HG02678 (cell line): ENCODE results near the gene CSNK1G3.

Experiments used
- ATAC-seq: cut with Tn5 transposase; IDR thresholded peaks from one replicate; pipeline ENCODE4 v1.9.1; 2021; ENCODE audit warnings: mild to moderate bottlenecking, moderate library complexity; ENCODE audit not compliant: unreplicated experiment

Gene CSNK1G3

DNA sequence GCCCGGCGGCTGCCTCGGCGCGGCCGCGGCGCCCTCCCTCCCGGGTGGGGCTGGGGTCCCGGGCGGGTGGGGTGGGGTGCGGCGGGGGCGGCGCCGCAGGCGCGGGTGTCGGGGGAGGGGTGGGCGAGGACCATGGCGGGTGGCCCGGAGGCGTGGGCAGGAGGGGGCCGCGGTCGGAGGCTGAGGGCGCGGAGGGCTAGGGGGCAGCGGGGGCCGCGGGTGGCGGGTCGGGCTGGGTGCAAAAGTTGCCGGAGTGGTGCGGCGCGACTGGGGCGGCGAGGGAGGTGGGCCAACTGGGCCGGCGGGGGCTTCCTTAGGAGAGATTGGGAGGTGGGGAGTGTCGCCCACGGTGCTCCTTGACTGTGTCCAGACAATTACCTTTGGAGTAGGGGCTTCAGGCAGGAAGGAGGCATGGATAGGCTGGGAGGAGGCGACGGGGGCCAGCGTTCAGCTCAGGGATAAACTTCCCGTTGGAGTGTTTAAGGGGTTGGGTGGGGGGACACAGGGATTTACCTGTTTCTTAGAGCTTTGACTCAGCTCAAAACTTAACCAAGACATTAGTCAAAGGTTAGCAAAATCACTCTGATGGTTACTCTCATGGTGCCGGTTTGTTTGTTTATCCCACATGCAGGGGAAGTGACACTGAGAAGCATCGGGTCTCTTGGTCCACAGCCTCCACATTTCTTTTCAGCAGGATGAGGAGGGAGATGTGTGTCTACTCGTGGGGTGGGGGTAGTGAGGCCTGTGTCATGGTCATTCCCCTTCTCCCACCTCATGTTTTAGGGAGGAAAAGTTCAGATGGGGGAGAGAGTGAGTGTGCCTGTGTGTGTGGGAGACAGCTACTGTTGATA lies 859 bp downstream of the CSNK1G3 start:
- peak; percentile 31 for ATAC-seq

DNA sequence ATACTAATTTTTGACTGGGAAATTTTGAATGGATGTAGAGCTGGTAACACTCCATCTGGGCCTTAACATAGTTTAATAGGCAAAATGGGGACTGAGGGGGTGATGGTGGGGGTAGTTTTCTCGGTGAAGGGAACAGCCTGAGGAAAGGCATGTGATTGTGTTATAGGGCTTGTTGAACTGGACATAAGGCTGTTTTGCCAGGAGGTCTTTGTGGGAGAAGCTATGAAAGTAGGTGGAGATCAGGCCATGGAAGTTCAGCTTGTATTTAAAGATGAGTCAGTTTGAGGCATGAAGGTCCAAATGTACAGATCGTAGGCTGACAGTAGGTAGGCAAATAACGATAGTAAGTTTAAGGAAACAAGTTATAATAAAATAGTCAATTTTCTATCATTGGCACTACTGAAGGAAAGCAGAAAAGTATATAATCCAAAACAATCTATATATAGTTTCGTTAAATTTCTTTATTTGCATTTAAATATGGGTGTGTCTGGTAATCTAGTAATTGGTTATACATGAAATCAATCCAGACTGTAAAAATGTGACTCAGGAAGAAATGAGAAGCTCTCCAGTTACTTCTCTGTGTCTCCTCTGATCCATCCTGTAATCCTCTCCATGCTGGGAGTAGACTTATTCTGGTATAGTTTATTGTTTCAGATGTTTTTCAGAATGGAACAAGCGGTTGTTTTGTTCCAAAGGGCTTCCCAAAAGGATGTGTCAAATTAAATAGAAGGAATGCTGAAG lies 2.8 kb downstream of the CSNK1G3 start:
- no peak for ATAC-seq

DNA sequence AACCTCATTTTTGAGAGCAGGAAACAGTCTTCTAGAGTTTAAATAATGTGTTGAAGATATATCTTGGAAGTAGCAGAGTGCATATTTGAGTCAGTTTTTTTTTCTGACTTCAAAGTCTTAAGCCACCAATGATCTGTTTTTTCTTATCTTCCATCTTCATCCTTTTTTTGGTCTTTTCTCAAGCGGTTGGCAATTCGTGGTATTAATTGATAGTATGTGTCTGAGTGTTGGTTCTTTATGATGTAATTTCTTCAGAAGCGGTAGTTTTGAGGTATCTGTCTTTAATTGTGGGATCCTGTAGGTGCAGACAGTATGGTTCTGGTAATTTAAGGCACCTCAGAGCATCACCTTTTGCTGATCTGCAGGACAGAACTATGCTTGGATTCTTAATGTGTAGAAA lies 3.9 kb downstream of the CSNK1G3 start:
- ATAC-seq, result no peak

DNA sequence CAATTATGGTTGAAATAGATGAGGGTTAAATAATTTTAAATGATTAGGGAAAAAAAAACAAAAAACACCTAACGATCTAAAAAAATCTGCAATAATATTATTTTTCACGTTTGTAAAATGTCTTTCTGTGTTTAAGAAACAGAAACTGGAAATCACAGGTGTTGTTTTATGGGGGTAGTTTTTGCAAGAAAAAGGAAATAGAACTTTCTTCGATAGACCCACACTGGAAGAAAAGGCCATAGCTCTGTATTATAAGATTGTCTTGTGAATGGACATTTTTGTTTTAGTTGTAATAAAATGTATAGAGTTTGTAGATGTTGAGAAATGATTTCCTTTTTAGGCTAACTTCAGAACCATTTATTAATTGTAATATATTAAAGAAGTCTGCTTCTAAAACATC lies 5.5 kb downstream of the CSNK1G3 start:
- ATAC-seq, result no peak

DNA sequence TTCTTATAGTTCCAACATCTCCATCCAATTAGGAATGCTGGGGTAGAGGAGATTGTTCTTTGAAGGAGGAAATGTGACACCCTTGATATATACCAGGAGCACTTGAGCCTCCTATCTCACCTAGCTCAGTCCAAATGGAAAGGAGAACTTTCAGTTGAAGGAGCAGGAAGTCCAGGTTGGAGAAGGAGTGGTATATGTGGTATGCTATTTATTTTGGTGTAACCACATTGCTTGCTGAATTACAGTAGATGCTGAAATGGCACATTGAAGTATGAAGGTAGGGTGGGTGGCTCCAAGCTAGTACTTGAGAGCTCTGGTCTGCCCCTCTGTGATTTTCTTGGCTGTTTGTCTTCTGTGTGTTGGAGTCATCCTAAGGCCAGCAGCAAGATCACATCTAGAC lies 6.1 kb downstream of the CSNK1G3 start:
- ATAC-seq, result peak; percentile 34

DNA sequence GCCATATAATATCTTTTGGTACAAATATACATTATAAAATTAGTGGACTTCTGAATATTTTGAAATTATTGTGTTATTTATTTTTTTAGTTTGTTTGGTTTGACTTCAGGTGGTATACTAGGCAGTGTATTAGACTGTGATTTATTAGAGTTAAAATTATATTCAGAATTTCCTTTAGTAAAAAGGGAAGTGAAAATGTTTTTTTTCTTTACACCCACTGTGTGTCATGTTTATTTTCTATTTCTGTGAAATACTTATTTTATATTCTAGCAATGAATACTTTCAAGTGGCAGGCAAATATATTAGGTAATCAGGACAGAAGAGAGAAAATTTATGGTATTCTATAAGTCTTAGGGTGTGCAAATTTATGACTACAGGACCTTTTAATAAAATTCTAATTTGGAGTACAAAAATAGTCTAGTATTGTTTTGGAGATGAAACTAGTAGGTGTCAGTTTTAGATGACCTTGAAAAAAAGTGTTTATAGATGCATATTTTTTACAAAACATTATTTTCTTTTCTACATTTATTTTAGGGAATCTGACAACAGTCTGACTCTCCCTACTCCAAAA lies 8.8 kb downstream of the CSNK1G3 start:
- peak; percentile 64 for ATAC-seq

DNA sequence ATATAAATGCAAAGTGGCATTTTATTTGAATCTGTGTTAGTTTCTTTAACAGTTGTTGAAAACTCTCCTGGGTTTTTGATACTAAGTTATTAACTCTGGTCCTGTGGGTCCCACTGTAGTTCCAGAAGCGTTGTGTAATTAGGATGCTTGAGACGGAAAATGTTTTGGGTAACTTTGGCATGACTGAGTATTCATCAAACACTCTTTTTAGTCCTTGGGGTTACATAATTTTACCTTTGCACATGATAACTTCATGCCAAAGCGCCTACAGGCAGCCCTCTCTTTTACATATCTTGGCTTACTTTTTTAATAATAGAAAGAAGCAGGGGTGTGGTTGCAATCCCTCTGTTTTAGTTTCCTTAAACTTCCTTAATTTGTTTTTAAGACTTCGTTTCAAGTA lies 12.2 kb downstream of the CSNK1G3 start:
- ATAC-seq, result no peak

DNA sequence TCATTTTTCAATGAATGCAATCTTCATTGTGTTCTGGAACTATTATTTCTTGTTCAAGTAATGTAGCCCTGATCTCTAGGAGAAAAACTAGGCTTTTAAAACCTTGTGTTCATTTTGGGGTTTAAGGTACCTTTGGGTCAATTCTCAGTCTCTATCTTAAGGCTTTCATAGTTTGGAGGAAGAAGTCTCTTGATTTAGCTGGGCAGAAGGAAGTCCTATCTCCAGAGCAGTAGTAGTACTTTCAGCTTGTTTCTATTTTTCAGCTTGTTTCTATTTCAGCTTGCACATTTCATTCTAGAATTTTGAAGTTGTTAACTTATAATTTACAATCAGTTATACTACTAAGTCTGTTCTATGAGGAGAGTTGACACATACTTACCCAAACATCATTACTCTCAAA lies 15.2 kb downstream of the CSNK1G3 start:
- no peak for ATAC-seq

DNA sequence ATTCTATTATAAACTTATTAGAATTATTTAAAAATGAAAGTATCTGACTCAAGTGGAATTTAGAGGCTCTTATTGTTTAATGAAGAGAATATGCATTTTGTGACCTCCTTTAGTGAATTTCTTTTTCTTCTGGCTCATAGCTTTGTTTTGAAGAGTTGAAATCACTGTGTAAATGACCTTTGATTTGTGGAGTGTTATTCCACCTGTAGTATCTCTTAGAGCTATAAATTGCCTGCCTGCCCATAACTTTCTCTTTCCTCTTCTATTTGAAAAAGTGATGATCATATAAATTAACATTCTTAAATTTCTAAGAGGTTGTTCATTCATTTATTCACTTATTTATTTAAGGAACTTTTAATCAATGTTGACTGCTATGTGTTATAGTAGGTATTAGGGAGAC lies 16.1 kb downstream of the CSNK1G3 start:
- no peak for ATAC-seq

DNA sequence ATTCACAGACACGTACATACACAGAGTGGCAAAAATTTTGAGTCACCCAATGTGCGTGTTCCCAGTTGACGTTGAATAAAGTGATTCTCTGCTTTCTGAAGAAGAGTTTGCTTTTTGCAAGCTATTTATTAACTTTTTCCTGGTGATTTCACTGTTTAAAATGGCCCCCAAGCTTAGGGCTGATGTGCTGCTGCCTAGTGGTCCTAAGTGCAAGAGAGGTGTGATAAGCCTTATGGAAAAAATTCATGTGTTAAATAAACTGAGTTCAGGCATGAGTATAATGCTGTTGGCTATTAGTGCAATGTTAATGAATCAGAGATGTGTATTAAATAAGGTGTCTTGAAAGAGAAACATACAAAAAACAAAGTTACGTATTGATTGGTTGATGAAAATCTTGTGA lies 16.9 kb downstream of the CSNK1G3 start:
- no peak for ATAC-seq

DNA sequence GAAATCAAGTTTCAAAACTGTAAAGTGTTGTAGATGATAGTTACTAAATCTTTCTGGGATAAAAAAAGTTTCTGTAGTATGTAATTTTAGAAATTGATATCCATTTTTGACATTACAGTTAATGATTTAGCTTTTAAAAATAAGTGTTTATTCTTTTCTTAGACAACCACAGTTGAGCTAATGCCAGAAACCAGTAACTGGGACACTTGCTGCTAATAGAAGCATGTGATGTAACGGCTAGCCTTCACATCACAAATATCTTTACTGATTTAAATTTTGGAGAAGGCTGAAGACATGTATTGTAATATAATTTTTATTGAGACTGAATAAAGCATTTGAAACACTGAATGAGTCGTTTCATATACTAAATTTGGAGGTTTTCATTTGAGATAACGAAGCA lies 18.8 kb downstream of the CSNK1G3 start:
- ATAC-seq, result no peak

DNA sequence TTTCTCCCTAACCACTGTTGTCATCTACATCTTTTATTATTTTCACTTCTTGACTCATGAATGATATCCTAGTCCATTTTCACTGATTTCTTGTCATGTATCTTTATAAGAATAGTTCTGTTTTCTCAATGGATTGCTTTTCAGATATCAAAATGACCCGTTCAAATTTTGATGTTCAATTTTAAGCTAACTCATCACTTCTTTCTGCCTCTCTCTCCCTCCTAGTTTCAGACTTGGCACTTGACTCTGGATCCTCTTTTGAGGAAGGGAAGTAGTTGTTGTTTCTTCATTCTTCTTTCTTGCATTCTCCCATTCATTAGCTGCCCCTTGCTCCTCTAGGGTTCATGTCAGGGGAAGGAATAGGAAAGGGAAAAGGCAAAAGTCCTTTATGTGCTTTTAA lies 23.7 kb downstream of the CSNK1G3 start:
- no peak for ATAC-seq

DNA sequence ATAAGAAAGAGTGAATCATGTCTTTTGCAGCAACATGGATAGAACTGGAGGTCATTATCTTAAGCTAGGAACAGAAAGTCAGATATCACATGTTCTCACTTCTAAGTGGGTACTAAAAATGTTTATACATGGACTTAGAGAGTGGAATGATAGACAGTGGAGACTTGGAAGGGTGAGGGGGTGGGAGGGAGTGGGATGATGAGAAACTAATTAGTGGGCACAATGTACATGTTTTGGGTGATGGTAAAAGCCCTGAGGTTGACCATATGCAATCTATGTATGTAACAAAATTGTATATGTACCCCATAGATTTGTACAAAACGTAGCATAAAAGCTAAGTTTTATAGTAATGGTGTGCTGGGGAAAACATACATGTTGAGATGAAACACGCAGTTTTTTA lies 25.3 kb downstream of the CSNK1G3 start:
- ATAC-seq, result no peak

DNA sequence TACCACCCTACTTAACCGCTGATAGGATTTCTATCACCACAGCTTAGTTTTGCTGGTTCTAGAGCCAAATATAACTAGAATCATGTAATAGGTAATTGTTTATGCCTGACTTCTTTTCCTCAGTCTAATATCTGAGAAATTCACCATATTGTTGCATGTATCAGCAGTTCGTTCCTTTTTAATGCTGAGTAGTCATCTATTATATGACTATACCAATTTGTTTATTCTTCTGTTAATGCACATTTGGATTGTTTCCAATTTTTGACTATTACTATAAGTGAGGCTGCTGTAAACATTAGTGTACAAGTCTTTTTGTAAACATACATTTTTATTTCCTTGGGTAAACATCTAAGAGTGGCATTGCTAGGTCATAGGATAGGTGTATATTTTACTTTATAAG lies 25.9 kb downstream of the CSNK1G3 start:
- no peak for ATAC-seq

DNA sequence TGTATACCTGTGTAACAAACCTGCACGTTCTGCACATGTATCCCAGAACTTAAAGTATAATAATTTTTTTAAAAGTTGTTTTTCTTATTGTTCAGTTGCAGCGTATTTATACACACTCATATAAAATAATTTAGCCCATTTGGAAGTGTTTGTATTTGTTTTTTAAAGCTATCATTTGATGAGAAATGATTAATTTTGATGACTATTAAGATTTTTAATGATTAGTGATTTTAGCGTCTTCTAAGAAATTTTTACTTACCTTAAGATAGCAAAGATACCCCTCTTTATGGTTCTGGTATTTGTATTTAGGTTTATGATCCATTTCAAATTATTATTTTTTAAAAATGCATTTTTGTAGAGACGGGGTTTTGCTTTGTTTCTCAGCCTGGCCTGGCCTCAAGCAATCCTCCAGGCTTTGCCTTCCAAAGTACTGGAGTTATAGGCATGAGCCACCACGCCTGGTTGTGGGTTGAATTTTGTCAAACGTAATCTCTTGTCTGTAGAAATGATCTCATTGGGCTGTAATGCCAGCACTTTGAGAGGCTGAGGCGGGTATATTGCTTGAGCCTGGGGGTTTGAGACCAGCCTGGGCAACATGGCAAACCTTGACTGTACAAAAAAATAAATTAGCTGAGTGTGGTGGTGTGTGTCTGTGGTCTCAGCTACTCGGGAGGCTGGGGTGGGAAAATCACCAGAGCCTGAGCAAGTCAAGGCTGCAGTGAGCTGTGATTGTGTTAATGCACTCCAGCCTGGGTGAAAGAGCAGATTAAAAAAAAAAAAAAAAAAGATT lies 26.9 kb downstream of the CSNK1G3 start:
- ATAC-seq, result no peak

DNA sequence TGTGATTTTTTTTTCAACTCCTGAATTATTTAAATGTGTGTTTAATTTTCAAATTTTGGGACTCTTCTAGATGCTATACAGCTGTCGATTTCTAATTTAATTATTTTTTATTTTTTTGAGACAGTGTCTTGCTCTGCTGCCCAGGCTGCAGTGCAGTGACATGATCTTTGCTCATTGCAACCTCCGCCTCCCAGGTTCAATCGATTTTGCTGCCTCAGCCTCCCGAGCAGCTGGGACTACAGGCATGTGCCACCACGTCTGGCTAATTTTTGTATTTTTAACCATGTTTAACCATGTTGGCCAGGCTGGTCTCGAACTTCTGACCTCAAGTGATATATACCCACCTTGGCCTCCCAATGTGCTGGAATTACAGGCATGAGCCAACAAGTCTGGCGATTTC lies 28.6 kb downstream of the CSNK1G3 start:
- no peak for ATAC-seq

DNA sequence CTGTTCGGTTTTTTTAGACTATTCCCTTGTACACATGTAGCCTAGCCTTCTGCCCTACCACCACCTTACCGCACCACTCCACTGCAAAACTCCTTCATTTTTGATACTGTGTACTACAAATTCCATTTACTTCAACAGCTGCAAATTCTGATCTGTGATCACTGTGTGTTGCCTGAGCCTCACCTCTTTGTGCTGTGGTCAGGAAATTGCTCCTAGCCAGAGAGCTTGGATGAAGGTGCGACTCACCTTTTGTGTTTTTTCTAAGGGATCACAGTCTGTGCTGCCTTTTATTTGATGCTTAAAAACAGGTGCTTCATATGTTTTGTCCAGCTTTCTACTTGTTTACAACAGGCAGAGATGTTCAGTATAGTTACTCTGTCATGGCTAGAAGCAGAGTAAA lies 31.5 kb downstream of the CSNK1G3 start:
- ATAC-seq, result no peak

DNA sequence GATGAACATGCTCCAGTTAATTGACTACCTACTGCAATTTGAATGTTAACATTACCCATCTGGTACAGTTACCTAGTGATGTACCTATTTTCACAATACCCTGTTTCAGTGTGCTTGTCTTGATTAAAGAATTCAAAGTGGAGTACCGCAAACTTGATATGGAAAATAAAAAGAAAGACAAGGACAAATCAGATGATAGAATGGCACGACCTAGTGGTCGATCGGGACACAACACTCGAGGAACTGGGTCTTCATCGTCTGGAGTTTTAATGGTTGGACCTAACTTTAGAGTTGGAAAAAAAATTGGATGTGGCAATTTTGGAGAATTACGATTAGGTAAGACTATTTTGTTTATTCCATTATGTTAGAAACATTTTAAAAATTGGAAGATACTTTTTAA lies 33.5 kb downstream of the CSNK1G3 start:
- ATAC-seq, result no peak

DNA sequence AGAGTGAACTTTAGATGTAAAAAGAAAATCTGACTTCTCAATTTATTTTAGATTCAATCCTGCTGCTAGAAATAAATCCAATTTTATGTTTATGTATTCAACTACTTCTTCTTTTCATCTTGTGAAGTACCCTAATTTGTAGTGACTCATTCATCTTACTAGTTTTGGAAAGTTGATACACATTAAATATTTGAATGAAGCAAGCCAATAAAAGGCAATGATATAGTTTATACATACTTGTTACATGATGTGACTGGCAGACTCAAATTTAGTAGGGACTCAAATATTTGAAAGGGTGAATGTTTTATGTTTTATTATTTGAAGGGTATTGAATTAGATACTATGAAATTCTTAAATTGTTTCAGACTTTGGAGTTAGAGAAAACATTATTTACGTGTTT lies 34.7 kb downstream of the CSNK1G3 start:
- no peak for ATAC-seq

DNA sequence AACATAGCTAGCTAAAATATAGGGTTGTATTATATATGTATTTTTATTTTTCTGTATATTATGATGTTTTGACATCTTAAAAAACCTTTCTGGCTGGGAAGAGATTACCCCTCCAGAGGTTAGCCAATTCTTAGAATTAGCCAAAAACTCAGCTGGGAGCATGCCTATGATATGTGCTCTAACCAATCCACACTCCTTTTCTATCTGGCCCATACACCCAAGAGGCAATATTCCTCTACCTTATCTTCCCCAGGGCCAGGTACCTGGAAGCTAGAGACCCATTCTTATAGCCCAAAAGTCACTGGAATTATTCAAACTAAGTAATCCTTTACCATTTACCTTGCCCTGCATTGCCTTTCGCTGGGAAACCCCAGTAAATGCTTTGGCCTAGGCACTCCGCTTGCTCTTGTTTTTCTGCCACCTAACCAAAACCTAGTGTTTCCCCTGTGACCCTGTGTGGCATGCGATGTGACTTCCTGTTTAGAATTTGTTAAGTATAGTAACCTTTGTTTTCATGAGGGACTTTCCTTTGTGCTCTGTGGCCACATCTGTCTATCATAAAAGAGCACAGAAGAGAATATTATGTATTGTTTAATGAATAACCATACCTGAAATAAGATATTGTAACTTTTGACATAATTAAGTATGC lies 37.4 kb downstream of the CSNK1G3 start:
- peak; percentile 99 for ATAC-seq

DNA sequence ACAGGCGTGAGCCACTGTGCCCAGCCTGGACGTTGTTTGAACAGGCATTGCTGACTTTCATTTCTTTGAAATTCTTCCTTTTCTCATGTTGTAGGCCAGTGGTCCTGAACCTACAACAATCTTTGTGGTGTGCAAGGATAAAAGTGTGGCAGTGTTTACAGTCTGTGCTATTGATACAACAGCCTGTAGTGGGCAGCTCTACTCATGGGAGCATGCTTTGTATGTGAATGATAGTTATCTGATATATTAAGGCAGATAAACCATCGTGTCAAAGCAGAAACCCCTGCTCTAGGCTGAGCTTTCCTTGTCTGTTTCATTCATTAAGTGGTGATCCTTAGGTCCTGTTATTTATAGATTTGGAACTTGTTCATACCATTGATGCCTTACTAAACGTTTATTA lies 42.6 kb downstream of the CSNK1G3 start:
- no peak for ATAC-seq
